ENCODE measurements around the gene COL23A1.

DNA sequence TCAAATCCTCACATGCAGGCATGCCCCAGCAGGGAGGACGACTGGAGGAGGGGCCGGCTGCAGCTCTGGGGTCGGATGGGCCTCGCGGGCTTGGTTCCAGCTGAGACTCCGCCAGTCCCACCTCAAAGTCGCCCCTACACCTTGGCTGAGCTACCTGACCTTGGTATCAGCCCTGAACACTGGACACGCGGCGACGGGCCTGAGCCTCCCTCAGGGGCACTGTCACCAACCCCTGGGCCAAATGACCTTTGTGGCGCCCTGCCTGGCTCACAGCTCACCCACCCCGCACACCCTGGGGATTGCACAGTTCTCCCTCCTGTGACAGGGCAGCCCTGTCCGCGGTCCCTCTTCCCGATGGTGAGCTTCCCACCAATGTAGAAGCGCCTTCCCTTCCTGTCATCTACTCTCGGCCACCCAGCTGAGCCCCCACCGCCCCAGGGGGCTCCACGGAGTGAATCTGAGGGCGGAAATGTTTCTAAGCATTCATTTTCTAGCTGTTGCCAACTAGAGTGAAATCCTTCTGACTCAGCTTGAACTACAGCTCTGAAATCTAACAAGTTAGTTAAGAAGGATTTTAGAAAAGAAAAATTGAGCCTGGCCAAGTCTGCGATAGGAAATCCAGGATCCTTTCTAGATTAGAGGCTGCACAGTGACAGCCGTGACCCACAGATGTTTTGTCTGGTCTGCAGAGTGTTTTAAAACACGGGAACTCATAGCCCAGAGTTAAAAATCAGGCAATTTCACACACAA lies 218.7 kb downstream of the COL23A1 start:
- TF ChIP-seq, protein P1, sequence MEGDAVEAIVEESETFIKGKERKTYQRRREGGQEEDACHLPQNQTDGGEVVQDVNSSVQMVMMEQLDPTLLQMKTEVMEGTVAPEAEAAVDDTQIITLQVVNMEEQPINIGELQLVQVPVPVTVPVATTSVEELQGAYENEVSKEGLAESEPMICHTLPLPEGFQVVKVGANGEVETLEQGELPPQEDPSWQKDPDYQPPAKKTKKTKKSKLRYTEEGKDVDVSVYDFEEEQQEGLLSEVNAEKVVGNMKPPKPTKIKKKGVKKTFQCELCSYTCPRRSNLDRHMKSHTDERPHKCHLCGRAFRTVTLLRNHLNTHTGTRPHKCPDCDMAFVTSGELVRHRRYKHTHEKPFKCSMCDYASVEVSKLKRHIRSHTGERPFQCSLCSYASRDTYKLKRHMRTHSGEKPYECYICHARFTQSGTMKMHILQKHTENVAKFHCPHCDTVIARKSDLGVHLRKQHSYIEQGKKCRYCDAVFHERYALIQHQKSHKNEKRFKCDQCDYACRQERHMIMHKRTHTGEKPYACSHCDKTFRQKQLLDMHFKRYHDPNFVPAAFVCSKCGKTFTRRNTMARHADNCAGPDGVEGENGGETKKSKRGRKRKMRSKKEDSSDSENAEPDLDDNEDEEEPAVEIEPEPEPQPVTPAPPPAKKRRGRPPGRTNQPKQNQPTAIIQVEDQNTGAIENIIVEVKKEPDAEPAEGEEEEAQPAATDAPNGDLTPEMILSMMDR (IDR thresholded peaks at IDR 0.05): no peak
- TF ChIP-seq POLR2AphosphoS5 (IDR thresholded peaks at IDR 0.05): no peak
